DMS53 treated with DMSO at 0.1 percent for 48 hours (cell line): ENCODE data around the gene RSPO3.
A peak's percentile ranks its signal among the peaks of the same experiment; 100 is the strongest.

Experiments used
- DNase-seq: peaks from one replicate; lab custom pipeline; 2025; ENCODE audit not compliant: unreplicated experiment; lab: John Stamatoyannopoulos, UW

RSPO3 gene

GRCh38 chr6:127154509-127154908 is 36.0 kb downstream of the RSPO3 start:
- no peak for DNase-seq

GRCh38 chr6:127160484-127160883 is 42.0 kb downstream of the RSPO3 start:
- DNase-seq: no peak

GRCh38 chr6:127162836-127163235 is 44.4 kb downstream of the RSPO3 start:
- DNase-seq: no peak

GRCh38 chr6:127164036-127164435 is 45.6 kb downstream of the RSPO3 start:
- DNase-seq: no peak

- no peak for DNase-seq
Observed at GRCh38 chr6:127164565-127164964, 46.1 kb downstream of the RSPO3 start.

DNA sequence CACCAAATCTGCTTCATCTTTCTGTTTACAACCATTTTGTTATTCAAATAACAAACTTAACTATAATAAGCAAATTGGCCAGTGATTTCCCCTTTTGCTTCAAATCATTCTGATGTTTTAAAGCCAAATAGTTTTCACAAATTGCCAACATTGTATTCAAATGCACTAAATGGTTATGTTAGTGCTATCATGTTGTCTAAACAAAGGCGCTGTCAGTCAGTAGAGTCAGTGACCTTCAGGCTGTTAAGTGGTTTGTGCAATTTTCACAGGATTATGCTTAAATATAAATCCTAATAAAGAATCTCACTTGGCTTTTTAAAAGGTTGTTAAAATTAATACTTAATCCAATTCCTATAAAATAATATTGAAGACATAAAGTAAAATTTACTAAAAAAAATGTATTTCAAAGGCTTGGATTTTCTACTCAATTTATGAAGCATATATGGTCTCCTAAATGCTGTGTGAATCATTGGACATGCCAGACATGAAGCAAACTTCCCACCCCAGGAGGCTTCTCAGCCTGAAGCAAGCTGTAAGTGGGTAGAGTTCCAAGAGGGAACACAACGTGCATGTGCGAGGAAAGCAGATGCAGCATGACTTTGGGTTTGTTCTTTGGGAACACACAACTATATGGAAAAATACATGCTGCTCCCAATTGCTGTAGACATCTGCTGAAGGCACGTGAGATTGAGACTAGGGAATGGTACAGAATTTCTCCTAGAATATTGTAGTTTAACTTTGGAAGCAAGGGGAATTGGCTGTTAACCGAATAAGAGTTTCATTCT is 54.9 kb downstream of the RSPO3 start:
- DNase-seq: no peak

DNA sequence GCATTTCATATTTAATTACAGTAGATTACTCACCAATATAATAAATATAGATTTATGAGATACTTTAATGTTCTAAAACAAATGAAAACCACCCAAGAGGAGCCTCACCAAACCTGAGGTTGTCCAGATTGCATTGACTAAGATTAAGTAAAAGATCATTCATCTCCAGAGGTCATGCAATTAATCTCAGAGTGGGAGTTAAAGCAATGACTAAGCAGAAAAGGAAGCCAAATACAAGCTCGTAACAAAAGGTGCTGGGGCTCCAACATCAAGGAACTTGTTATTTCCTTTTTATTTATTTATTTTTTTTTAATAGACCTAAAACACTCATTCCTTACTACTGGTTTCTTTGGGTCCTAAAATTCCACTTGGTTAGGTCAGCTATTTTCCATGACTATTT is 57.7 kb downstream of the RSPO3 start:
- no peak for DNase-seq

DNA sequence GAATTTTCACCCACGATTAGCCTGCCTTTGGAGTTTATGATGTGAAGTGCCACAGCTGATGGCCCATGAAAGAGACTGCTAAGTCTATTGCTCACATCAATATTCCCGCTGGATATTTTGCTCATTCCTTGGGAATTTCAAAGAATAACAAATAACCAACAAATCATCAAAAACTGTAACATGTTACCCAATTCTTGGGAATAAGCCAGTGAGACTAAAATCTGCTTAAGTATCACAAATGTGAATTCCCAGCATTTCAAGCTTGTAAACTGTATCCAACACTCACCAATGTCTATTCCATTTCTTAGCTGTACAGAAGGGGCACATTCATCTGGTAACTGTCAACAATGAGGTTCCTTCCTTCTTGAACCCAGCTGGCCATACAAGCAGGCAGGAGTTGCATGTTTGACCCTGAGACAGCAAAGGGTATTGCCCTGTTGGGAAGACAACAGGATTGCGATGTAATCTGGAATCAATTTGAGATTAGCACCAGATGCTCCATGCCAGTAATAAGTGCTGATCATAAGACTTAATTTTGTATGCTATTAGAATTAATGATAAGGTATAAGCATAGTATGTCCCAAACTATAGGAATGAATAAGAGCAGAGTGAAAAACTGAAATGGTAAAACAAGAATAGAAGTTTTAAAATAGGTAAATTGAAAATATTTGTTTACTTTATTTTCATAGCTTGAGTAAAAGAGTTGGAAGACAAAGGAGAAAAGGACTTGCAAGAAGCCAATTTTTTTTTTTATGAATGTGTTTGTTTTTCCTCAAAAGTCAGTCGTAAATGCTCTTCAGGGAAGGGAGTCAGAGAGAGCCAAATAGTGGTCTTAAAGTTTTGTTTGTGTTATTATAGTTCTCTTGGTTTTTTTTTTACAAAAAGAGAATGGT is 58.8 kb downstream of the RSPO3 start:
- DNase-seq: no peak

GRCh38 chr6:127177923-127178231 is 59.4 kb downstream of the RSPO3 start:
- no peak for DNase-seq

- no peak for DNase-seq
Observed at GRCh38 chr6:127178746-127179145, 60.3 kb downstream of the RSPO3 start.

- DNase-seq: no peak
Observed at GRCh38 chr6:127180426-127180825, 62.0 kb downstream of the RSPO3 start.

DNA sequence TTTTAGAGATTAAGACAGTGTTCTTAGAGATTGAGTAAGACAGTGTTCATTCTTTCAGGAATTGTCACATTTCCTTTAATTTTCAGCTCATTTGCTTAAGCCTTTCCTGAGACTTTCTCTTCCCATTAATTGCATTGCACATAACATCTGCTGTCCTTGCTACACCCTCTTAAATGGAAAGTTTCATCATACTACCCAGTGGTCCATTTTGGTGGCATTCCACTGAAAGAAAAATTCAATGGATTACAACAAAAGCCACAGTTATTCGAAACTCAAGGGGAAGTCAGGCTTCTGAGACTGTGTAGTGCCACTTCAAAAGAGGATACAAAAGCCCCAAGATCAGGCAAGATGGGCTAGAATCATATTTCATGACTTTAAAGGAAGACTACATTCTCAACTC is 64.0 kb downstream of the RSPO3 start:
- no peak for DNase-seq

DNA sequence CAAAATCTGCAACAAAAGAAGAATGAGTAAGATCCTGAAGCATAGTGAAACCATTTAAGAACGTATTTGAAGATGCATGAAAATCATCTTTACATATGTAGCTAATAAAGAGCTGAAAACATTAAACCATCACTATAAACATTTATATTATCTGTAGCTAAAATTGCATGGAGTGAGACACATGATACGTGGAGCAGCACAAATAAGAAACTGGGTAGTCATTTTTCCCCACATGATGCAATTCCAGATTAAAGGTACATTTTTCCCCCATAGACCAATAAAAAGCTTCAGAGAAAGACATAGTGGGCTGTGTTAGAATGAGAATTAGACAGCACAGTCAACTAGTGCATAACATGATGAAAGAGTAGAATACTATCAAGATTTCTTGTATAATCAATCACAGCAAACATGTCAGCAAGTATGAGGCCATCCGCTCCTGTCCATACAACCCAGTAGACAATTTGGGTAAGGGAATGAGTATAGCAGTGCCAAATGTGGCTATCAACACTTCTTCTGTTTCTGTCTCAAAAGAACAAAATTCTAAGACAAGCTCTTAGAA is 67.0 kb downstream of the RSPO3 start:
- no peak for DNase-seq

DNA sequence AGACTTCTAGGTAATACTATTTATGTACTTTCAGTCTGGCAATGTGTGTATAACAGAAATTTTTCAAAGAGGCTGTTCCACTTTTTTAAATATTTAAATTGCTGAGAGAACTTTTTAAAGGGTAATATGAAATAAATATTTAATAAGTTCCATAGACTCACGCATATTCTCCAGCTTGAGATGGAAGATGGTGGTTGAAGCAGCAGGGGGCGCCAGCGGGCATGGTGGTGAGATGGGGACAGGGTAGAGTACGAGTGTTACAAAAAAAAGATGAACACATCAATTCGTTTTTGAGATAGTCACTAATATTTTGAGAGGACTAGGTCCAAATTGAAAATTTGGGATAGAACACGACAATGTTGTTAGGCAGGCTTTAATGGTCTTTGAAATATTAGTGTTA is 68.4 kb downstream of the RSPO3 start:
- no peak for DNase-seq

GRCh38 chr6:127188744-127189143 is 70.3 kb downstream of the RSPO3 start:
- DNase-seq: no peak

DNA sequence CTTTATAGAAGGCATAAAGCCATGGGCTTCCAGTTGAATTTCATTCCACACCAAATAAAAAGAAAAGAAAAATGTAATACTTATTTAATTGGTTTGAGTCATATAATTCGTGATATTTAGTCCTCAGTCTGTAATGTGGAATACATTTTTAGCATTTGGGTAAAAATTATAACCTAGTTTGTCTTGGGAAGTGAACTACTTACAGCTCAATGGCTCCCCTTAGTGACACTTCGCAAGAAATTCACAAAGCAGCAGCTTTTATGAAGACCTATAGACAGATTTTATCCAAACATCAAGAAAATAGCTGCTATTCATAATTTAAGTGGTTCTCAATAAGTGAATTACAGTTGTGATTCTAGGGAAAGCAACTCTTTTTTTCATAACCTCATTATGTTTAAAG is 72.1 kb downstream of the RSPO3 start:
- DNase-seq: peak; percentile 24

DNA sequence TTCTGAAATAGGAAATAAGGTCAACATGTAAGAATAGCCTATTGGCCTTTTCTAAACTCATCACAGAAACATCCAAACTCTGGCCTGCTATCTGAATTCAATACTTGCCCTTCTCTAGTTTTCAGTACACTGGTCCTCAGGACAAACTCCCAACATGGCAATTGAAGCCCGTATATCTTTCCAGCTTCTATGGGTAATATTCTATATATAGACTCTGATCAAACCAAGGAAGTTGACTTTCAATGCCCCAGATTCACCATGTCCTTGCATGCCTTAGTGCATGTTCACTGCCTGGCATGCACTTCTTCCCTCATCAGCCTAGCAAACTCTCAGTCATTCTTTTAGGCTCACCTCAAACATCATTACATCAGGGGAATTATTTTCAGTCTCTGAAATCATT is 73.2 kb downstream of the RSPO3 start:
- no peak for DNase-seq

DNA sequence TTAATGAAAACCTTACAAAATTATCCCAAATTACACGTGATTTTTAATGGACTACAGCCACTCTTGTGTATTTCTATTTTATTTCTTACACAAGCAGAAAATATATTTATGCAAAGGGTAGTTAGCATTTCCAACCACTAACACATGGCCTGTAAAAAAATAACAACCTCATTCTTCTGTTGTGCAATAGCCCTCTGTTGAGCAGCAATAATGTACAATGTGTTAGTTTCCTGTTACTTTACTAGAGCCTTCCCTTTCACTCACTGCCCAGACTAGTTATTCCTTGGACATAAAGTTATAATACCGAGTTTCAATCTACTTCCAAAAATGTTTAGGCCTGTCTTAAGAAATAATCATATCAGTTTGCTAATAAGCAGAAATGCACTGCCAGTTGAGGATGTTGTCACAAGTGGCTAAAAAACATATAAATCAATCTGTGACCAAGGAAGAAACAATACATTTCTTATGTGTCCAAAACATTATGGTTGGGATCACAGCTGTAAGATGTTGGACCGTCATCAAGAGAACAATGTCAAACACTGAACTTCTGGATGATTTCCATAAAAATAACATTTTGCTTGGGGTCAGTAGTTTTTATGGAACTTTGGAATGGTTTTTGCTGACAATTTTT is 74.6 kb downstream of the RSPO3 start:
- no peak for DNase-seq

DNA sequence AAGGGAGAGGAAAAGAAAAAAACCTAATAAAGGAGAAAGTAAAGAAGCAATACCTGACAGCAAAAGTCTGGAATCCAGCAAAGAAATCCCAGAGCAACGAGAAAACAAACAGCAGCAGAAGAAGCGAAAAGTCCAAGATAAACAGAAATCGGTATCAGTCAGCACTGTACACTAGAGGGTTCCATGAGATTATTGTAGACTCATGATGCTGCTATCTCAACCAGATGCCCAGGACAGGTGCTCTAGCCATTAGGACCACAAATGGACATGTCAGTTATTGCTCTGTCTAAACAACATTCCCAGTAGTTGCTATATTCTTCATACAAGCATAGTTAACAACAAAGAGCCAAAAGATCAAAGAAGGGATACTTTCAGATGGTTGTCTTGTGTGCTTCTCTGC is 77.4 kb downstream of the RSPO3 start:
- no peak for DNase-seq

DNA sequence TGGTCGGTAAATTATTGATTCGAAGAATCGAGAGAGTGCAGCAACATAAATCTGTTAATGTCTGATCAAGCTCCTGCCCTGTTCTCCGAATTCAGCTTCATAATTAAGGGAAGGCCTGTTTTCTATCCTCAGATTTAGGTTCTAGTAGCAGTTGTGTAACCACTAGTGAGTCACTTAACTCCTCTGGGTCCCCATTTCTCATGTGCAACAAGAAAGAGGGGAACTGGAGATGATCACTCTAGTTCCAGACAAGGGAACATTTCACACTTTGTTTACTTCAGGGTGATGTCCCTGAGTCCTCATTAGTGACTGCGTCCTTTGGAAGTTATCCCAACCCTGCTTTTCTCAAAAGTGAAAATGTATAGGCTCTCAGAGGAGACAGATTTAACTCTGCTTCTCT is 80.1 kb downstream of the RSPO3 start:
- no peak for DNase-seq

- DNase-seq: no peak
Observed at GRCh38 chr6:127199470-127199869, 81.0 kb downstream of the RSPO3 start.

GRCh38 chr6:127200114-127200513 is 81.6 kb downstream of the RSPO3 start:
- DNase-seq: no peak
